Cardiac muscle cell (in vitro differentiated cells and primary cell): ENCODE results near the gene SHPK. TPM values are rescaled to one million over a fixed set of nuclear protein-coding genes. Genes with fewer than 3 reads are reported as not detected.
"Not testable (repeated sequence)": the region's sequence is repeated elsewhere in the genome, so short reads cannot be mapped to it uniquely, and the experiment has no call there.

Source experiments
- DNase-seq, 2 donors: peaks; one replicate each; pipeline versions ENCODE4 v3.0.0 to v3.0.0-alpha.2; 2010 to 2017; ENCODE audit warnings: low read depth in 1 of 2, low spot score in 1 of 2
- H3K27ac ChIP-seq: fragments of 200-600 bp; sonication (generic); 2 replicates; pipeline ENCODE4 v1.5.1; 2016
- H3K27me3 ChIP-seq: fragments of 200-600 bp; sonication (generic); 2 replicates; pipeline ENCODE4 v1.6.0; 2016; ENCODE audit warnings: control low read depth
- H3K36me3 ChIP-seq: fragments of 200-600 bp; sonication (generic); 2 replicates; pipeline ENCODE4 v1.5.1; 2016; ENCODE audit warnings: control low read depth
- H3K4me1 ChIP-seq: fragments of 200-600 bp; sonication (generic); 2 replicates; pipeline ENCODE4 v1.8.1; 2017; ENCODE audit warnings: low read depth, mild to moderate bottlenecking, mixed run types
- H3K4me3 ChIP-seq: fragments of 200-600 bp; sonication (generic); 2 replicates; pipeline ENCODE4 v1.5.1; 2016; ENCODE audit warnings: mild to moderate bottlenecking
- H3K9me3 ChIP-seq: fragments of 200-600 bp; sonication (generic); 2 replicates; pipeline ENCODE4 v1.5.1; 2017; ENCODE audit warnings: low read depth, mild to moderate bottlenecking, control low read depth
- polyA plus RNA-seq: library from polyadenylated mRNA; unstranded; fragments of >200 nt; fragmentation: Nextera tagmentation; extraction: Ambion mirVana; gene quantifications from 2 replicates; pipeline ENCODE4 v1.2.1, GENCODE V29; 2016
- total RNA-seq: library from RNA; depleted of rRNA; stranded (reverse); fragments of >200 nt; gene quantifications from 2 replicates; pipeline ENCODE4 v1.2.3, GENCODE V29; 2016
- TF ChIP-seq, protein P1 (sequence below): IDR thresholded peaks from 2 replicates; pipeline ENCODE4 v1.5.1; 2012; ENCODE audit warnings: low read depth, mild to moderate bottlenecking, low read length

The SHPK gene
- total and polyA plus RNA-seq, 2 experiments from 2014 or later, result 3.6 to 8.8 TPM

DNA sequence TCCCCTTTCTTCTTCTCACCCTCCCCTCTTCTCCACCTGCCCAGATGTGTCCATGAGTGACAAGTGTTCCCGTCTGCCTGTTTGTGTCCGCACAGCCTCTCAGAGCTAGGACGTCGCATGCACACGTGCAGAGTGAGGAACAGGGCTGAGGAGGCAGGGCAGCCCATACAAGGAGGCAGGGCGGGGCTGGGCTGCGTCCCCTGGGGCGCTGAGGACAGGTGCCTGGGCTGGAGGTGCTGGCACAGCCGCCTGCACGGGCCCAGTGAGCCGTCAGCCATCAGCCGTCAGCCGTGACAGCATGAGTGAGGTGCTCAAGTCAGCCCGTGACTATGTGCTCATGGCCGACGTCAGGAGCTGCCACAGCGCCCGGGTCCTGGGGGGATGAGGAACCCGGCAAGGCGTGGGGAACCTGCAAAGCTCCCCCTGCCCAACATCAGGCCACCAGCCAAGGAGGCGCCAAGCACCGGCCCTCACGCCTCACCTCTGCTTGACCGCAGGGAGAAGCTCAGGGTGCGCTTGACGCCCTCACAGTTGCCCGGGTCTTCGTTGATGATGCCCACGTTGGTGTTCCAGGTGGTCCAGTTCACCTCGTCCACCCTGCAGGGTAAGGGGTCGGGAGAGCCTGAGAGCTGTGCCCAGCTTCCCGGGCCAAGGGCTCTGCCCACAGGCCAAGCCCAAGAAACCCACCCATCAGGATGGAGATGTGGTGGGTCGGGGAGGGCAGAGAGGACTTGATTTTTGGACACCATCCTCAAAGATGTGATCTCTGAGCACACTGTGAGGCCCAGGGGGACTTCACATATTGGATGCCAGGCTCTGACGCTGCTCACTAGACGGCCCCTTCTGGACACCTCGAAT lies 64.8 kb downstream of the SHPK start:
- no peaks in the 10 kb centered on the region for H3K4me1 ChIP-seq
- H3K4me3 ChIP-seq, result no peak overlapping the region
- peaks cover 13% of the 10 kb centered on the region for H3K36me3 ChIP-seq
- TF ChIP-seq, protein P1, sequence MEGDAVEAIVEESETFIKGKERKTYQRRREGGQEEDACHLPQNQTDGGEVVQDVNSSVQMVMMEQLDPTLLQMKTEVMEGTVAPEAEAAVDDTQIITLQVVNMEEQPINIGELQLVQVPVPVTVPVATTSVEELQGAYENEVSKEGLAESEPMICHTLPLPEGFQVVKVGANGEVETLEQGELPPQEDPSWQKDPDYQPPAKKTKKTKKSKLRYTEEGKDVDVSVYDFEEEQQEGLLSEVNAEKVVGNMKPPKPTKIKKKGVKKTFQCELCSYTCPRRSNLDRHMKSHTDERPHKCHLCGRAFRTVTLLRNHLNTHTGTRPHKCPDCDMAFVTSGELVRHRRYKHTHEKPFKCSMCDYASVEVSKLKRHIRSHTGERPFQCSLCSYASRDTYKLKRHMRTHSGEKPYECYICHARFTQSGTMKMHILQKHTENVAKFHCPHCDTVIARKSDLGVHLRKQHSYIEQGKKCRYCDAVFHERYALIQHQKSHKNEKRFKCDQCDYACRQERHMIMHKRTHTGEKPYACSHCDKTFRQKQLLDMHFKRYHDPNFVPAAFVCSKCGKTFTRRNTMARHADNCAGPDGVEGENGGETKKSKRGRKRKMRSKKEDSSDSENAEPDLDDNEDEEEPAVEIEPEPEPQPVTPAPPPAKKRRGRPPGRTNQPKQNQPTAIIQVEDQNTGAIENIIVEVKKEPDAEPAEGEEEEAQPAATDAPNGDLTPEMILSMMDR, result no peak
- no peaks in the 10 kb centered on the region for H3K9me3 ChIP-seq
- H3K27me3 ChIP-seq, result no peaks in the 10 kb centered on the region
- no peak overlapping the region for H3K27ac ChIP-seq
- DNase-seq, result no peak

DNA sequence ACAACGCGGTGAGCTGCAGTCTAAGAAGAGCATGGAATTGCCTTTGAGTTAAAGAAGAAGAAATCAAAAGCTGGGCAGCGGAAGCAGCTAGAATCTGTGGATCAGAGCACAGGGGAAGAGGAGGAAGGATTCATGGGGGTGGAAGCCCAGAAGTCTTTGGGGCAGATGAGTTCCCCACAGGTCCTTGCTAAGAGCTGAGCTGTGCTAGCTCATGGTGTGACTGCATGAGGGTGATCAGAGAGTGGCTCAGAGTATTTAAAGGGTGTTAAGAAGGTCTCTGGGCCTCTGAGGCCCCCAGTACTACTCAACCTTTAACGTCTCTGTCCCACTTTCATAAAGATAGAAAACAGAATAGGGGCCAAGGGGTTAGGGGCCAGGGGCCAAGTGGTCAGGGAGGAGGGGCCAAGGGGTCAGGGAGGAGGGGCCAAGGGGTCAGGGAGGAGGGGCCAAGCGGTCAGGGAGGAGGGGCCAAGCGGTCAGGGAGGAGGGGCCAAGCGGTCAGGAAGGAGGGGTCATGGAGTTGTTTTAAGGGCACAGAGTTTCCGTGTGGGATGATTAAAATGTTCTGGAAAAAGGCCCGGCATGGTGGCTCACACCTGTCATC lies 66.4 kb downstream of the SHPK start:
- Histone ChIP-seq H3K4me3 (no peak overlapping the region), H3K27me3 (no peaks in the 10 kb centered on the region), H3K9me3 (no peaks in the 10 kb centered on the region), H3K36me3 (peaks cover 11% of the 10 kb centered on the region), H3K4me1 (no peaks in the 10 kb centered on the region), H3K27ac (no peak overlapping the region)
- no peak for DNase-seq
- TF ChIP-seq, protein P1, result no peak

DNA sequence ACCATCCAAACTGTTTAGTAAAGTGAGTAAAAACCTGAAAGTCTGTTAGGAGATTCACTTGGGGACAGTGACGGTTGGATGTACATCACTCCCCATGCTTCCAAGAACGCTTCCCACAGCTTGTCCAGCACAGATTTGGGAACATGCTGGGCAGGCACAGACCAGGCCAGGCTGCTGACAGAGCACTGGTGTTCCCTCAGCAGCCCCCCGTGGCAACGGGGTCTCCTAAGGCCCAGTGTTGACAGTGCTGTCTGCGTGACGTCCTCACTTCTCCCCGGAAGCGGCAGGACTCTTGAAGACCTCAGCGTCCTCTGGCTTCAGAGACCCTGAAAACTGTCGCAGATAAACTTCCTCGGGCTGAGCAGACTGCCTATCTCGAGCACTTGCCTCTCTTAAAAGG lies 69.5 kb downstream of the SHPK start:
- Histone ChIP-seq H3K9me3 (no peaks in the 10 kb centered on the region), H3K27ac (peak overlapping the region; percentile 52), H3K4me3 (no peak overlapping the region), H3K4me1 (peaks cover 6% of the 10 kb centered on the region), H3K27me3 (no peaks in the 10 kb centered on the region), H3K36me3 (peaks cover 8% of the 10 kb centered on the region)
- TF ChIP-seq, protein P1, result no peak
- DNase-seq, result peak in 1 of 2 donors; percentile 15

DNA sequence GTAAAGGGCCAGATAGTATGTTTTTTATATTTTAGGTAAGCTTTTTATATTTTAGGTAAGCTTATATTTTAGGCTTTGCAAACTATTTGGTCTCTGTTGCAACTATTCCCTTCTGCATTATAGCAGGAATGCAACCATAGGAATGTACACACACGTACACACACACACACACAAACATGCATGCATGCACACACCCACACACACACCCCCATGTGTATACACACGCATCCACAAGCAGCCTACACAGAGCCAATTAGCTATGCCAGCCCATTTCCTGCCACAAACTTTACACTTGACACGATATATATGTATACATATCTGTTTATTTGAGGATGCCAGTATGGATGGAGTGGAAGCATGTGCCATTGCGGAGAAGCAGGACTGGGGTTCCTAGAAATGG lies 70.9 kb downstream of the SHPK start:
- H3K27ac ChIP-seq, result no peak overlapping the region
- TF ChIP-seq, protein P1, result no peak
- no peaks in the 10 kb centered on the region for H3K36me3 ChIP-seq
- no peaks in the 10 kb centered on the region for H3K27me3 ChIP-seq
- H3K9me3 ChIP-seq, result no peaks in the 10 kb centered on the region
- no peak overlapping the region for H3K4me3 ChIP-seq
- no peak for DNase-seq
- H3K4me1 ChIP-seq, result peaks cover 6% of the 10 kb centered on the region

DNA sequence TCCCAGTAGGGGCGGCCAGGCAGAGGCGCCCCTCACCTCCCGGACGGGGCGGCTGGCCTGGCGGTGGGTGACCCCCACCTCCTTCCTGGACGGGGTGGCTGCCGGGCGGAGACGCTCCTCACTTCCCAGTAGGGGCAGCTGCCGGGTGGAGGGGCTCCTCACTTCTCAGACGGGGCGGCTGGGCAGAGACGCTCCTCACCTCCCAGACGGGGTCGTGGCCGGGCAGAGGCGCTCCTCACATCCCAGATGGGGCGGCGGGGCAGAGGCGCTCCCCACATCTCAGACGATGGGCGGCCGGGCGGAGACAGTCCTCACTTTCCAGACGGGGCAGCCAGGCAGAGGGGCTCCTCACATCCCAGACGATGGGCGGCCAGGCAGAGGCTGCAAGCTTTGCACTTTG lies 71.8 kb downstream of the SHPK start:
- H3K27me3 ChIP-seq, H3K27ac ChIP-seq, H3K4me3 ChIP-seq, DNase-seq, H3K4me1 ChIP-seq, H3K9me3 ChIP-seq, H3K36me3 ChIP-seq: not testable (repeated sequence)

DNA sequence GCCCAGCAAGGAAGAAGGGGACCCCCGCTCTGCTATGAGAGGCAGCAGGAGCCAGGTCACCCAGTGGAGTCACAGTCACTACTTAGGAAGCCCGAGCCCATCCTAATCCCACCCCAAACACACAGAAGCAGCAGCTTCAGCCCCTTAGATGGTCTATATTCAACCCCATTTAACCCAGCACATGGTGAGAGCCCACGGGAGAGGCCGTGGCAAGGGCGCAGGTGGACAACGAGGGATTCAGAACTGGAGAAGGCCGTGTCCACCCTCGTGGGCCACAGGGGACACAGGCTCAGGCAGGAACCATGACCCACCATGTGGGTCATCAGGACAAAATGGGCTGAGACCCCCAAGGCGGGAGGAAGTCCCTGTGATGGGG lies 76.8 kb downstream of the SHPK start:
- DNase-seq, result no peak
- H3K4me1 ChIP-seq, result peaks cover 6% of the 10 kb centered on the region
- H3K9me3 ChIP-seq, result no peaks in the 10 kb centered on the region
- no peaks in the 10 kb centered on the region for H3K27me3 ChIP-seq
- TF ChIP-seq, protein P1, result no peak
- no peak overlapping the region for H3K4me3 ChIP-seq
- no peaks in the 10 kb centered on the region for H3K36me3 ChIP-seq
- H3K27ac ChIP-seq, result no peak overlapping the region
